Memory B cell (primary cell): ENCODE measurements around the gene MEIKIN.

Experiments used
- ATAC-seq: fragments of 150-1000 bp; cut with Tn5 transposase; 2 replicates; pipeline ENCODE4 v1.10.0; 2021; ENCODE audit warnings: low read depth, mild to moderate bottlenecking, moderate library complexity
- DNase-seq, 2 donors: peaks; one replicate each; pipeline ENCODE4 v3.0.0; 2022; ENCODE audit warnings: low spot score in 2 of 2
- H3K27ac Mint-ChIP-seq: one replicate; pipeline ENCODE4 v1.8.0; 2022; ENCODE audit warnings: mild to moderate bottlenecking, moderate library complexity, mixed read lengths
- H3K27me3 Mint-ChIP-seq: one replicate; pipeline ENCODE4 v1.8.0; 2022; ENCODE audit warnings: mixed read lengths
- H3K36me3 Mint-ChIP-seq: one replicate; pipeline ENCODE4 v1.8.0; 2022; ENCODE audit warnings: mild to moderate bottlenecking, mixed read lengths
- H3K4me1 Mint-ChIP-seq: one replicate; pipeline ENCODE4 v1.8.0; 2022; ENCODE audit warnings: mixed read lengths
- H3K4me3 Mint-ChIP-seq: one replicate; pipeline ENCODE4 v1.8.0; 2022; ENCODE audit warnings: mild to moderate bottlenecking, moderate library complexity, mixed read lengths
- H3K9me3 Mint-ChIP-seq: one replicate; pipeline ENCODE4 v1.8.0; 2022; ENCODE audit warnings: mixed read lengths

The MEIKIN gene, protein sequence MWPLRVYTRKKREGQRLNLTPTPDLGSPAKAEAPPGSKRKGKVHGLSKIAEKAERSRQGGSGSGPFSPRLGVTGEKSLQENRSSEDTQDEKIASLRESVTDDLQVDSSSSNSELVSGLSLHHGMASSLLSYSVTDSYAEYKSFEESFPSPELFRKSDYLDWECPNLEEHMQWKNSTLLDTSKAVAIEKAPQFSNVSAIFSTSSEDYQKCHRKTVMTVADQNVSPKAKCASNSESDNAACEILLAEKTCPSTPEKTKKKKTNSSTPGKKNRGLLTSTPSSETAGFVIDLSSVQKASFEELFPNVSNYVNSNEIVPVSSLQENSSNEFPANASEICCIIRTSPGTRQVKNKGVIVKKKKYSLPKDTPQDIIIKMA

DNA sequence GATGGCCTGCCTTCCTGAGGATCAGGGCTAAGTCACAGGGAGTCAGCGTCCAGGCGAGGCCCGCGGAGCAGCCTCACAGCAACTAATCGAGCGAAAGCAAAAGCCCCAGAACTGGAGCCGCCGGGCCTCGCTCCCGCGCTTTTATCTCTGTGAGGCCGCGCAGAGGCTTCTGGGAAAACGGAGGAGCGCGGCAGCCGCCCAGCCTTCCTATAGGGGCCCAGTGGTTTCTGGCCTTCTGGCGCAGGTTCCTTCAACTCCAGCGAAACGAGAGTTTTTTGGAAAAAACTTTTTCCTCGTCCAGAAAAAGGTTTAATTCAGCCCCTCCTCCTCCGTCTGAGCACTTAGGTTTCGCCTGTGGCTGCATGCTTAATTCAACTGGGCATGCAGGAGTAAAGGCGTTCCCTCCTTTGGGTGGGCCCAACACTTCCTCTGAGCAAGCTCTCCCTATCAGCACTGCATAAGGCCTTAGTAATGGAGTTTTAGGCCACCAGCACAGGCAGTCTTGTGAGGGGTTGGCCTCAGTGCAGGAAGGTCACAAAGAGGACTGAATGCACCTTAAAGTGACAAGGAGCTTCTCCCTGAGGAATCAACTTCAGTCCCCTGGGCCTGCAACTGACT lies at the start of gene MEIKIN:
Gene MEIKIN (minus strand): TSS at position 113 of the 618 bp plus-strand sequence. CDS start 158 bp downstream, outside the sequence.
- H3K27me3 Mint-ChIP-seq, result peaks cover 10% of the 10 kb centered on the region
- H3K4me3 Mint-ChIP-seq, result no peak within 1 kb of the TSS
- ATAC-seq (no peak), DNase-seq (no peak)
- H3K9me3 Mint-ChIP-seq, result peaks cover 1% of the 10 kb centered on the region
- H3K36me3 Mint-ChIP-seq, result peaks cover 4% of the 10 kb centered on the region
- H3K27ac Mint-ChIP-seq, result no peak within 1 kb of the TSS
- H3K4me1 Mint-ChIP-seq, result no peaks in the 10 kb centered on the region

GRCh38 chr5:131994533-131995226 lies 49.2 kb upstream of the MEIKIN start:
- no peak overlapping the region for H3K4me3 Mint-ChIP-seq
- no peaks in the 10 kb centered on the region for H3K4me1 Mint-ChIP-seq
- no peak overlapping the region for H3K27ac Mint-ChIP-seq
- H3K9me3 Mint-ChIP-seq, result no peaks in the 10 kb centered on the region
- H3K36me3 Mint-ChIP-seq, result no peaks in the 10 kb centered on the region
- peaks cover 11% of the 10 kb centered on the region for H3K27me3 Mint-ChIP-seq
- ATAC-seq (no peak), DNase-seq (no peak)

GRCh38 chr5:131994090-131994489 lies 48.6 kb upstream of the MEIKIN start:
- ATAC-seq (no peak), DNase-seq (no peak)
- H3K4me1 Mint-ChIP-seq, result no peaks in the 10 kb centered on the region
- H3K4me3 Mint-ChIP-seq, result no peak overlapping the region
- H3K9me3 Mint-ChIP-seq, result no peaks in the 10 kb centered on the region
- peaks cover 11% of the 10 kb centered on the region for H3K27me3 Mint-ChIP-seq
- no peak overlapping the region for H3K27ac Mint-ChIP-seq
- H3K36me3 Mint-ChIP-seq, result no peaks in the 10 kb centered on the region

DNA sequence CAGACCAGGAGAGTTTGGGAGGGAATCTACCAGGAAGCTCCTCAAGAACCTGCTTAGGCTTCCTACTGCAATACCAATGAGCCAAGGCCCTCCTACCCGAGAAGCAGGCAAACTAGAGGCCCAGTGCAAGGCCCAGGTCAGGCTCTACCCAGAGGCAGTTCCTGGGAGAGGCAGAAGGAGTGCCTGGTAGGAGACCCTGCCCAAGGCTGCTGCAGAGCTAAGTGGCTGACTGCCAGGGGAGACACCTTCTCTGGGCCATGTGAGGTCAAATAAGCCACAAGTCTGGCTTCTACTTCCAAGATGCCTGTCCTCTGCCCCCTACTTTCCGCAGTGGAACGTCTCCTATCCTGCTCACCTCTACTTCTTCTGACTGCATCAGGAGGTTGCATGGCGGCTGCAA lies 48.2 kb upstream of the MEIKIN start:
- Mint-ChIP-seq H3K36me3 (no peaks in the 10 kb centered on the region), H3K4me3 (no peak overlapping the region), H3K27ac (no peak overlapping the region), H3K4me1 (no peaks in the 10 kb centered on the region), H3K27me3 (peaks cover 11% of the 10 kb centered on the region), H3K9me3 (no peaks in the 10 kb centered on the region)
- DNase-seq (no peak), ATAC-seq (no peak)

DNA sequence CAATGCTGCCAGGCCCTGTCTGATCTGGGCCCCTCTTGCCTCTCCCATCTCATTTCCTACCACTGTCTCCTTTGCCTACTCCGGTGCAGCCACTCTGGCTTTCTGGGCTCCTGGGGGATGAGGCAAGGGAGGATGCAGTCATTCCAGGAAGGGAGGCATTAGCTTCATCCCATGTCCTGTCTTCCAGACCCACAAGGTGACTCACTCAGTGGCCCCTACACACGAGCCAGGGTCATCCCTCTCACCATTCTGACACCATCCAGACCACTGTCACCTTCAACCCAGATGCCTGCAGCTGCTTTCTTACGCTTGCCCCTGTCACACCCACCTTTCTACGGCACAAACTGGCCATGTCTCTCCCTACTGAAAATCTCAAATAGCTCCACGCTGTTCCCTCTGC lies 46.9 kb upstream of the MEIKIN start:
- Mint-ChIP-seq H3K27ac (no peak overlapping the region), H3K36me3 (no peaks in the 10 kb centered on the region), H3K4me1 (no peaks in the 10 kb centered on the region), H3K9me3 (no peaks in the 10 kb centered on the region), H3K27me3 (peaks cover 9% of the 10 kb centered on the region), H3K4me3 (no peak overlapping the region)
- DNase-seq (no peak), ATAC-seq (no peak)

DNA sequence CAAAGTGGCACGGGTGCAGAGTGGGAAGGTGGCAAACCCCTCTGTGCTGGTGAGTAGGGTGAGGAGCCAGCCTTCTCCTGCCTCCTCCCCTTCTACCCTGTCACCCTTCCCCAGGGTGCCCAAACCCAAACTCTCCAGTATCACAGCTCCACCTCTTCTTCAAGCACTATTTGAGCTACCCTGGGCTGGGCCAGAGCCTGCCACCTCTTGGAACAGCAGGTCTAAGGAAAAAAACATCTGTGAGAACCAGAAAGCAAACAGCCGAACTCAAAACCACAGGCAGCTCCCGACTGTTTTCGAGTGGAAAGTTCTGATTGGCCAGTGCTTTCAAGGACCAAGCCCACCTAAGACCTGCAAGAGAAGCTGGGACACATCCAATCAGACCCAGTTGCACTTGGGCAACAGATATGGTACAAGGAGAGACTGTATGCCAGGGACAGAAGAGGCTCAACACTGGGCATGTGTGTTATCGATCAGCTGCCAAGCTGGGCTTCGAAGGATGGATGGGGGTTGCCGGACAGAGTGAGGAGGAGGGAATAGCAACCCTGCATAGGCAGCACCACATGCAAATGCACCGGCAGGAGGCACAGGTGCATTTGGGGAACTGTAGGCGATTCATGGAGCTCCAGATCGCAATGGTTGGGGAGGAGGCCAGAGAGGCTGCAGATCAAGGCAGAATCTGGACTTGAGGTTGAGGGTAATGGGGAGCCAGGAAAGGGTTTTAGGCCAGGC lies 46.3 kb upstream of the MEIKIN start:
- ATAC-seq, result no peak

GRCh38 chr5:131990716-131991115 lies 45.3 kb upstream of the MEIKIN start:
- DNase-seq, result no peak
- Mint-ChIP-seq H3K9me3 (no peaks in the 10 kb centered on the region), H3K4me1 (no peaks in the 10 kb centered on the region), H3K4me3 (no peak overlapping the region), H3K36me3 (no peaks in the 10 kb centered on the region), H3K27me3 (peaks cover 9% of the 10 kb centered on the region), H3K27ac (no peak overlapping the region)
- ATAC-seq, result no peak

More for the DNA sequence above, 46.3 kb upstream of the MEIKIN start:
- no peak overlapping the region for H3K27ac Mint-ChIP-seq
- no peaks in the 10 kb centered on the region for H3K36me3 Mint-ChIP-seq
- peaks cover 9% of the 10 kb centered on the region for H3K27me3 Mint-ChIP-seq
- no peaks in the 10 kb centered on the region for H3K4me1 Mint-ChIP-seq
- H3K4me3 Mint-ChIP-seq, result no peak overlapping the region
- no peaks in the 10 kb centered on the region for H3K9me3 Mint-ChIP-seq
- no peak for DNase-seq

GRCh38 chr5:131988601-131989000 lies 43.1 kb upstream of the MEIKIN start:
- ATAC-seq (no peak), DNase-seq (no peak)
- H3K27me3 Mint-ChIP-seq, result peaks cover 9% of the 10 kb centered on the region
- no peaks in the 10 kb centered on the region for H3K36me3 Mint-ChIP-seq
- H3K4me1 Mint-ChIP-seq, result no peaks in the 10 kb centered on the region
- no peak overlapping the region for H3K4me3 Mint-ChIP-seq
- H3K27ac Mint-ChIP-seq, result no peak overlapping the region
- no peaks in the 10 kb centered on the region for H3K9me3 Mint-ChIP-seq

DNA sequence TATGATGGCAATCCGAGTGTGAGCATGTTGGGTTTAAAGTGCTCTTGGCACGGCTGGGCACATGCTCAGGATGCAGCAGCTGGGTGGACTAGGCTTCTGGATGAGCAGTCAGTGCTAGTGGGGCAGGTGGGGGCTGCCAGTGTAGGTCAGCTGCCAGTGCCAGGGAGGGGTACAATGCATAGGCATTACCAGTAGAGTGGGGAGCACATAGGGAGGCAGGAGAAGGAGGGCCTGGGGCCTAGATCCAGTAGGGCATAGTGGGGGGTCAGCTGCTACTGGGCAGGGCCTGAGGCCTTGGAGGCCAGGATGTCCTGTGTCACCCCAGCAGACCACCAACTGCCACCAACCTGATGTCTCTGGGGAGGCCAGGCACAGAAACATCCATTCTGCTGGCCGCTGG lies 41.8 kb upstream of the MEIKIN start:
- Mint-ChIP-seq H3K4me1 (no peaks in the 10 kb centered on the region), H3K9me3 (no peaks in the 10 kb centered on the region), H3K27ac (no peak overlapping the region), H3K4me3 (no peak overlapping the region), H3K27me3 (peaks cover 10% of the 10 kb centered on the region), H3K36me3 (no peaks in the 10 kb centered on the region)
- DNase-seq (no peak), ATAC-seq (no peak)

- ATAC-seq (no peak), DNase-seq (no peak)
- Mint-ChIP-seq H3K4me1 (no peaks in the 10 kb centered on the region), H3K9me3 (no peaks in the 10 kb centered on the region), H3K27ac (no peak overlapping the region), H3K27me3 (peaks cover 8% of the 10 kb centered on the region), H3K4me3 (no peak overlapping the region), H3K36me3 (no peaks in the 10 kb centered on the region)
Measured at GRCh38 chr5:131986161-131986912, 40.9 kb upstream of the MEIKIN start.

DNA sequence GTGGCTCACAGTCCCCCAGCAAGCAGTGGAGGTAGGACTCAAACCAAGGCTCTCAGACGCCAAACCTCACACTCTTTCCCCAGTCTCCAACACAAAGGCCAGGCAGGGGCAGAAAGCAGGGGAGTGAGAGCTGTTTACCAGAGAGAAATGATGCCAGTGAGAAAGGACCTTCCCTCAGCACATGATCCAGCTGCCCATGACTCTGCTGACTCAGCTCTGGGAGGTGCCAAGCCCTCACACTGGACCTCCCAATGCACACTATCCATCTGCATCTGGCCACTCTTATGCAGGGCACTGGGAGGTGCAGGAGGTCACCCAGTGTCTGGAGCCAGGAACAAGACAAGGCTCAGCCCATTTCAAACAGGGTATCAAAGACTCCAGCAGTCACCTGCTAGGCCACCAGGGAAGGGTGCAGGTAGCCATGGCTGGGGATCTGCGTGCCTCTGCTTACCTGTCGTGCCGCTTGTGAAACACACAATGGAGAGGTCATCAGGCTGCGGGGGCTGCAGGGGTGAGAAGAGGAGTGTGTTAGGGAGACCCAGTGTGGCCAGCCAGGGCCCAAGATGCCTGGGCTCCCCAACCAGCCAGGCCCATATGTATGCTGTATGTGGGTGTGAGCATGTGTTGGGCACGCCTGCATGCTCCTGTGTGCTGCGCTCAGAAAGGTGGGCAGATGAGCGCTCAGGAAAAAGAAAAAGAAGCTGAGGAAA lies 39.6 kb upstream of the MEIKIN start:
- DNase-seq (no peak), ATAC-seq (no peak)
- Mint-ChIP-seq H3K36me3 (no peaks in the 10 kb centered on the region), H3K9me3 (no peaks in the 10 kb centered on the region), H3K27me3 (peaks cover 7% of the 10 kb centered on the region), H3K4me3 (no peak overlapping the region), H3K27ac (no peak overlapping the region), H3K4me1 (no peaks in the 10 kb centered on the region)

DNA sequence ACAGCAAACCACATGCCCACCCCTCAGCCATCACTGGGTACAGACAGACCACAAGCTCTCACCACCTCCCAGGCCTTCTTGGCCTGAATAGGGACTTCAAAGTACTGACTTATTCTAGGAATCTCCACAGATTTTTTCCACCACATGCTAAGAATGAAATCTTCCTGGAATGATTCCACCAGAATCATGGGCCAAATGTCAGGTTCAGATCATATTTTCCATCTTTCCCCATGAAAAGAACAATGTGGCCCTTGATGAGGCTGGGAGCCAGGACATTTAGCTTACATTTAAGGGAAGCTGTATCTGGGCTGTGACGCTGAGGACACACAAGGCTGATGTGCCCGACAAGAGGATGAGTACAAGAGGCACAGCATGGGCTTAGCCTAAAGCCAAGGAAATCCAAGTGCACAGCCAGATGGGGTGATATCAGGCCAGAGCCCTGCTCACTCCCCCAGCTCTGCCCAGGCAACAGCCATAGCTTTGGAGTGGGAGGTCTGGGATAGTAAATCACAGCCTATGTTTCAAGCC lies 37.8 kb upstream of the MEIKIN start:
- H3K27ac Mint-ChIP-seq, result no peak overlapping the region
- H3K27me3 Mint-ChIP-seq, result peaks cover 7% of the 10 kb centered on the region
- no peak overlapping the region for H3K4me3 Mint-ChIP-seq
- no peaks in the 10 kb centered on the region for H3K4me1 Mint-ChIP-seq
- ATAC-seq (no peak), DNase-seq (no peak)
- no peaks in the 10 kb centered on the region for H3K9me3 Mint-ChIP-seq
- no peaks in the 10 kb centered on the region for H3K36me3 Mint-ChIP-seq

- no peaks in the 10 kb centered on the region for H3K9me3 Mint-ChIP-seq
Measured at GRCh38 chr5:131981516-131981915, 36.1 kb upstream of the MEIKIN start.

More at GRCh38 chr5:131981516-131981915, 36.1 kb upstream of the MEIKIN start:
- H3K4me3 Mint-ChIP-seq, result no peak overlapping the region
- DNase-seq, result no peak
- H3K36me3 Mint-ChIP-seq, result no peaks in the 10 kb centered on the region
- H3K4me1 Mint-ChIP-seq, result no peaks in the 10 kb centered on the region
- no peak for ATAC-seq
- peaks cover 7% of the 10 kb centered on the region for H3K27me3 Mint-ChIP-seq
- no peak overlapping the region for H3K27ac Mint-ChIP-seq
